DOHH2 (cell line): ENCODE data around the gene EIF1AD.

Source experiments
- CTCF ChIP-seq: fragments of 200-600 bp; sonication (generic); IDR thresholded peaks from one replicate; pipeline ENCODE4 v1.5.1; 2014; ENCODE audit warnings: antibody characterized with exemption, mild to moderate bottlenecking, low read depth, low read length; ENCODE audit not compliant: poor library complexity, severe bottlenecking
- EZH2phosphoT487 ChIP-seq: fragments of 200-600 bp; sonication (generic); IDR thresholded peaks from 2 replicates; pipeline ENCODE4 v1.6.1; 2017; ENCODE audit warnings: borderline replicate concordance, mild to moderate bottlenecking, antibody characterized with exemption, low read length, moderate library complexity, mixed read lengths

GRCh38 chr11:66046901-66047300 lies 44.9 kb upstream of the EIF1AD start:
- TF ChIP-seq CTCF (no peak), EZH2phosphoT487 (no peak)
